HCT116 (cell line): ENCODE results near the gene CLCF1. TPM values are rescaled to one million over a fixed set of nuclear protein-coding genes. Genes with fewer than 3 reads are reported as not detected.

Experiments used
- ATAC-seq: fragments of 200-7000 bp; cut with Tn5 transposase; 2 replicates; pipeline ENCODE4 v1.9.1; 2020; ENCODE audit warnings: mild to moderate bottlenecking, moderate library complexity
- BruUV-seq: library from RNA; stranded (reverse); fragments of 400-500 nt; replicated peaks from 2 replicates; lab custom pipeline; 2021; lab: Mats Ljungman, UMichigan
- CTCF ChIA-PET: fragments of 300-600 bp; sonication (Branson Sonifier 250); formaldehyde crosslinking; loops from one replicate; lab custom pipeline; 2021; ENCODE audit warnings: antibody characterized with exemption; lab: Charles Lee
- POLR2A ChIA-PET: fragments of 300-600, 350-600 bp; sonication (Branson Sonifier 250); formaldehyde crosslinking; loops from one replicate; lab custom pipeline; 2021; ENCODE audit warnings: antibody characterized with exemption; lab: Charles Lee
- RAD21 ChIA-PET, 2 experiments: fragments of 300-600 bp; sonication (Branson Sonifier 250); formaldehyde crosslinking; loops; one replicate each; lab custom pipeline; 2023; ENCODE audit warnings: low total read pairs in 2 of 2; ENCODE audit not compliant: uncharacterized antibody in 2 of 2, unreplicated experiment in 2 of 2, low non-redundant PET in 1 of 2; lab: Charles Lee
- DNase-seq: peaks from one replicate; pipeline ENCODE4 v3.0.0-alpha.2; 2010; ENCODE audit warnings: low read depth, low spot score
- H2AFZ ChIP-seq: fragments of 200-600 bp; shearing (Covaris generic), sonication (generic); 2 replicates; pipeline ENCODE4 v1.6.1; 2017; ENCODE audit warnings: low read depth, mixed run types, mixed read lengths, antibody characterized with exemption, low read length; ENCODE audit not compliant: poor library complexity, severe bottlenecking
- H3K27ac ChIP-seq: 2 replicates; pipeline ENCODE4 v1.5.1; 2012; ENCODE audit warnings: low read depth, low read length
- H3K27me3 ChIP-seq: fragments of 200-600 bp; sonication (generic); 2 replicates; pipeline ENCODE4 v1.6.1; 2016; ENCODE audit warnings: mixed run types, low read length, mixed read lengths; ENCODE audit not compliant: insufficient read depth
- H3K36me3 ChIP-seq, 2 experiments: fragments of 200-500 bp in 1 of 2; fragments of 200-600 bp in 1 of 2; sonication (Bioruptor generic) in 1 of 2; sonication (generic) in 1 of 2; 2 replicates each; pipeline versions ENCODE4 v1.5.1 to v1.6.1; 2014 to 2016; ENCODE audit warnings: low read length in 2 of 2, inconsistent platforms in 1 of 2, mixed read lengths in 1 of 2, mixed run types in 1 of 2; ENCODE audit not compliant: insufficient read depth in 2 of 2, control insufficient read depth in 1 of 2
- H3K4me1 ChIP-seq, 2 experiments: fragments of 200-600 bp in 1 of 2; sonication (generic) in 1 of 2; 2 replicates each; pipeline versions ENCODE4 v1.5.1 to v1.6.1; 2012 to 2017; ENCODE audit warnings: low read length in 2 of 2, inconsistent platforms in 1 of 2, mild to moderate bottlenecking in 1 of 2, mixed read lengths in 1 of 2, mixed run types in 1 of 2, moderate library complexity in 1 of 2; ENCODE audit not compliant: insufficient read depth in 2 of 2, control insufficient read depth in 1 of 2
- H3K4me2 ChIP-seq: fragments of 200-600 bp; sonication (generic); 2 replicates; pipeline ENCODE4 v1.6.1; 2017; ENCODE audit warnings: mixed run types, low read length, mixed read lengths
- H3K4me3 ChIP-seq, 2 experiments: fragments of 200-600 bp in 1 of 2; sonication (generic) in 1 of 2; replicated peaks in 1 of 2; 2 replicates each; pipeline ENCODE4 v1.5.1; 2011 to 2016; ENCODE audit warnings: low read length in 2 of 2, control low read depth in 1 of 2, low read depth in 1 of 2, mild to moderate bottlenecking in 1 of 2, mixed read lengths in 1 of 2, mixed run types in 1 of 2
- H3K79me2 ChIP-seq: fragments of 200-600 bp; sonication (generic); 2 replicates; pipeline ENCODE4 v1.6.1; 2017; ENCODE audit warnings: mild to moderate bottlenecking, mixed run types, low read length, moderate library complexity, mixed read lengths; ENCODE audit not compliant: insufficient read depth
- H3K9ac ChIP-seq: fragments of 200-600 bp; sonication (generic); 2 replicates; pipeline ENCODE4 v1.6.1; 2016; ENCODE audit warnings: low read length, mixed read lengths
- H3K9me2 ChIP-seq: fragments of 200-600 bp; sonication (generic), shearing (Covaris generic); 2 replicates; pipeline ENCODE4 v1.6.1; 2017; ENCODE audit warnings: mixed run types, mild to moderate bottlenecking, moderate library complexity; ENCODE audit not compliant: insufficient read depth
- H3K9me3 ChIP-seq, 2 experiments: fragments of 200-500 bp in 1 of 2; fragments of 200-600 bp in 1 of 2; sonication (Bioruptor generic) in 1 of 2; sonication (generic) in 1 of 2; 2 replicates each; pipeline ENCODE4 v1.6.1; 2014 to 2017; ENCODE audit warnings: low read length in 2 of 2, mixed read lengths in 2 of 2, inconsistent platforms in 1 of 2, low read depth in 1 of 2, mild to moderate bottlenecking in 1 of 2, mixed run types in 1 of 2, moderate library complexity in 1 of 2; ENCODE audit not compliant: control insufficient read depth in 1 of 2, insufficient read depth in 1 of 2
- H4K20me1 ChIP-seq: fragments of 200-600 bp; sonication (generic), shearing (Covaris generic); 2 replicates; pipeline ENCODE4 v1.6.1; 2017; ENCODE audit warnings: mixed run types, mild to moderate bottlenecking, moderate library complexity; ENCODE audit not compliant: insufficient read depth
- ATF3 ChIP-seq: IDR thresholded peaks from 2 replicates; pipeline ENCODE4 v1.6.1; 2012
- CBX3 ChIP-seq: IDR thresholded peaks from 2 replicates; pipeline ENCODE4 v1.6.1; 2012; ENCODE audit warnings: low read depth
- CTCF ChIP-seq, 3 experiments: fragments of 200-600 bp in 1 of 3; sonication (generic) in 1 of 3; IDR thresholded peaks in 2 of 3; conservative IDR thresholded peaks in 1 of 3; 2 replicates each; pipeline ENCODE4 v1.5.1; 2012 to 2017; ENCODE audit warnings: low read depth in 2 of 3, low read length in 2 of 3, antibody characterized with exemption in 1 of 3, borderline replicate concordance in 1 of 3, control low read depth in 1 of 3, mild to moderate bottlenecking in 1 of 3, mixed read lengths in 1 of 3, mixed run types in 1 of 3, moderate library complexity in 1 of 3; ENCODE audit not compliant: insufficient read depth in 1 of 3
- EGR1 ChIP-seq: IDR thresholded peaks from 2 replicates; pipeline ENCODE4 v1.6.1; 2012; ENCODE audit warnings: low read depth
- MAX ChIP-seq: IDR thresholded peaks from 2 replicates; pipeline ENCODE4 v1.6.1; 2012
- POLR2A ChIP-seq: IDR thresholded peaks from 2 replicates; pipeline ENCODE4 v1.7.0; 2011; ENCODE audit warnings: borderline replicate concordance; ENCODE audit not compliant: insufficient read depth, insufficient read length; ENCODE audit errors: extremely low read depth
- POLR2AphosphoS5 ChIP-seq: IDR thresholded peaks from 2 replicates; pipeline ENCODE4 v1.6.1; 2011; ENCODE audit warnings: mild to moderate bottlenecking, low read depth, low read length, moderate library complexity
- RAD21 ChIP-seq: IDR thresholded peaks from 2 replicates; pipeline ENCODE4 v1.6.1; 2012; ENCODE audit warnings: low read depth, mild to moderate bottlenecking
- REST ChIP-seq: IDR thresholded peaks from 2 replicates; pipeline ENCODE4 v1.6.1; 2012; ENCODE audit warnings: low read depth
- SP1 ChIP-seq: IDR thresholded peaks from 2 replicates; pipeline ENCODE4 v1.6.1; 2012; ENCODE audit warnings: low read depth
- YY1 ChIP-seq: IDR thresholded peaks from 2 replicates; pipeline ENCODE4 v1.6.1; 2011; ENCODE audit warnings: low read length, low read depth, moderate library complexity, mild to moderate bottlenecking; ENCODE audit not compliant: insufficient replicate concordance; ENCODE audit errors: extremely low read depth
- ZBTB33 ChIP-seq: IDR thresholded peaks from 2 replicates; pipeline ENCODE4 v1.6.1; 2011; ENCODE audit warnings: mild to moderate bottlenecking, low read length, moderate library complexity; ENCODE audit not compliant: insufficient replicate concordance; ENCODE audit errors: extremely low read depth
- ZNF274 ChIP-seq: fragments of 200-500 bp; sonication (Bioruptor generic); IDR thresholded peaks from 2 replicates; pipeline ENCODE4 v1.6.1; 2014; ENCODE audit warnings: mild to moderate bottlenecking, low read depth, low read length, inconsistent platforms
- intact Hi-C: fragments of 100-400 bp; cut with micrococcal nuclease; formaldehyde crosslinking; loops from 2 replicates; pipeline ENCODE4 v1.10.0; 2022
- total RNA-seq: library from RNA; stranded (reverse); gene quantifications from one replicate; pipeline ENCODE4 v1.2.1, GENCODE V29; 2021; ENCODE audit not compliant: unreplicated experiment

The CLCF1 gene
- total RNA-seq, 1 experiment from 2014 or later = 12.2 TPM

- TF ChIP-seq ZBTB33 = peak; percentile 40
- TF ChIP-seq EGR1 = no peak
- TF ChIP-seq SP1 = peak; percentile 32; the same call in 1 of the 2 replicates
These were observed 56.1 kb downstream of the CLCF1 start (continued) for GRCh38 chr11:67317205-67317887.

- ChIA-PET RAD21 (interaction anchor here (0.7 to 2.4 kb wide), 8 partner anchors 14 to 236 kb away, joined by 3 to 8 read pairs (median 5); partner anchors contain the start of gene SSH3 (in 1 of the 2)), POLR2A (interaction anchor here (0.7 to 1.9 kb wide), 7 partner anchors 14 to 261 kb away, joined by 3 to 7 read pairs (median 5); partner anchors contain the start of gene SSH3), CTCF (interaction anchor here (0.7 to 3.2 kb wide), 27 partner anchors 10 to 262 kb away, joined by 3 to 60 read pairs (median 5); partner anchors contain the start of genes ANKRD13D, GRK2, POLD4 and PPP1CA)
- Histone ChIP-seq H3K27ac (peak overlapping the region; percentile 87), H3K9me2 (no peaks in the 10 kb centered on the region), H3K4me3 (peak overlapping the region; percentile 81 to 90), H3K36me3 (no peaks in the 10 kb centered on the region), H3K9ac (peak overlapping the region; percentile 88), H3K4me2 (peak overlapping the region; percentile 78), H3K4me1 (peaks cover 13 to 33% of the 10 kb centered on the region in 2 experiments; a peak in 3 of 4 replicates), H3K79me2 (peaks cover 11% of the 10 kb centered on the region; the same call in 1 of the 2 replicates), H3K9me3 (no peaks in the 10 kb centered on the region), H3K27me3 (no peaks in the 10 kb centered on the region)
- intact Hi-C loops = loop anchor here (1.0 to 2.0 kb wide), 4 partner anchors 51 to 262 kb away; partner anchors contain the start of gene GRK2
- no TSS peak for BruUV-seq
- no peak for DNase-seq
- peak; percentile 7 for ATAC-seq
- TF ChIP-seq POLR2A = no peak
- TF ChIP-seq RAD21 = no peak
- no peak for TF ChIP-seq YY1
- TF ChIP-seq POLR2AphosphoS5 = no peak
- TF ChIP-seq CBX3 = no peak; the same call in 1 of the 2 replicates
- TF ChIP-seq ZNF274 = no peak
- no peak for TF ChIP-seq MAX
- no peak for TF ChIP-seq CTCF (IDR thresholded peaks at IDR 0.05 in 2 of 3, conservative IDR thresholded peaks at IDR 0.05 in 1 of 3; ENCODE audit: borderline replicate concordance in 1 of 3, insufficient read depth in 1 of 3, low read depth in 2 of 3, low read length in 2 of 3)
- TF ChIP-seq REST = no peak
- no peak for TF ChIP-seq ATF3
- TF ChIP-seq, all 23 proteins: peak for 0
- Histone ChIP-seq H2AFZ (peak overlapping the region; percentile 86), H4K20me1 (no peaks in the 10 kb centered on the region)
These were observed 56.6 kb downstream of the CLCF1 start for GRCh38 chr11:67316882-67317204.
